Measurements from ENCODE around the gene DDX42.

DNA sequence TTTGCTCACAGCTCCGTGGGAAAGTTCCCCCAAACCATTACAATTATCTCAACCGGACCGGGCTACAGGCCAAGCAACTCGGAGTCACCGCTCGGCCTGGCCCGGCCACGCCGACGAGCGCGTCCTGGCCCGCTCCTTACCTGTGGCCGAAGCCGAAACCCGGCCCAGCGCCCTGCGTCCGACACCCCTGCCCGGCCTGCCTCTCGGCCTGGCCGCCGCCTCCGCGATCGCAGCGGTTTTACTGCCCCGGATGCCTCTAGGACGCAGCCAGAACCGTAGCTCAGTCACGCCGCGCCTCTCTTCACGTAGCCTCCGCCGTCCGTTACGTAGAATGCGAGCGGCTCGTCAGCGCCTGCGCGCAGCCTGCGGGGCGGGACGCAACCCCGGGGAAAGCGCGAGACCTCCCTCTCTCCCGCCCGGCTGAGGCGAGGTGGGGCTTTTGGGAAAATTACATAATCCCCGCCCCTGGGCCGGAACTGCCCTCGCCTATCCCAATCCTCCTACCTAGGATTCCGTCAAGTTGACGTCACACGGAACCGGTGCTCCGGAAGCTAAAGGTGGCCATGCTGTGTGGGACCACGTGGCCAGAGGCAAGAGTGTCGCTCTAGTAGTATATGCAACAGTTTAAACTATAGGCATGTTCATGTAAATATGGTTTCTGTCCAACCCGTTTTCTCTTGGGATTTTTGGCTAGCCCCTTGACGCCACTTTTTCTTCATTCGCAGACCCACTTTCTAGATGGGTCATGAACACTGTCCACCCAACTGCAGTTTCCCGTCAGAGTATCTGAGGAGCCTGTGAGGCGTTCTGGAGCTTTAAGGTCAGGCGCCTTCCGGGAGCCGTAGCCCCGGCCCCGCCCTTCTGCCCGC, 464 bp upstream of the DDX42 start, which contains the start of gene CCDC47:
- TF ChIP-seq, protein P1, sequence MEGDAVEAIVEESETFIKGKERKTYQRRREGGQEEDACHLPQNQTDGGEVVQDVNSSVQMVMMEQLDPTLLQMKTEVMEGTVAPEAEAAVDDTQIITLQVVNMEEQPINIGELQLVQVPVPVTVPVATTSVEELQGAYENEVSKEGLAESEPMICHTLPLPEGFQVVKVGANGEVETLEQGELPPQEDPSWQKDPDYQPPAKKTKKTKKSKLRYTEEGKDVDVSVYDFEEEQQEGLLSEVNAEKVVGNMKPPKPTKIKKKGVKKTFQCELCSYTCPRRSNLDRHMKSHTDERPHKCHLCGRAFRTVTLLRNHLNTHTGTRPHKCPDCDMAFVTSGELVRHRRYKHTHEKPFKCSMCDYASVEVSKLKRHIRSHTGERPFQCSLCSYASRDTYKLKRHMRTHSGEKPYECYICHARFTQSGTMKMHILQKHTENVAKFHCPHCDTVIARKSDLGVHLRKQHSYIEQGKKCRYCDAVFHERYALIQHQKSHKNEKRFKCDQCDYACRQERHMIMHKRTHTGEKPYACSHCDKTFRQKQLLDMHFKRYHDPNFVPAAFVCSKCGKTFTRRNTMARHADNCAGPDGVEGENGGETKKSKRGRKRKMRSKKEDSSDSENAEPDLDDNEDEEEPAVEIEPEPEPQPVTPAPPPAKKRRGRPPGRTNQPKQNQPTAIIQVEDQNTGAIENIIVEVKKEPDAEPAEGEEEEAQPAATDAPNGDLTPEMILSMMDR (IDR thresholded peaks at IDR 0.05): no peak
- TF ChIP-seq, protein P2, sequence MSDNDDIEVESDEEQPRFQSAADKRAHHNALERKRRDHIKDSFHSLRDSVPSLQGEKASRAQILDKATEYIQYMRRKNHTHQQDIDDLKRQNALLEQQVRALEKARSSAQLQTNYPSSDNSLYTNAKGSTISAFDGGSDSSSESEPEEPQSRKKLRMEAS (IDR thresholded peaks at IDR 0.05): peak; percentile 100
- peak; percentile 100 for TF ChIP-seq MYC (IDR thresholded peaks at IDR 0.05; ENCODE audit: borderline replicate concordance, low read length)
- TF ChIP-seq HDAC2 (IDR thresholded peaks at IDR 0.05): no peak
- TF ChIP-seq JUNB (IDR thresholded peaks at IDR 0.05): no peak
- no peak for TF ChIP-seq KDM1A (IDR thresholded peaks at IDR 0.05; ENCODE audit: low read depth)
- peak; percentile 82; the same call in 1 of the 2 replicates for TF ChIP-seq TFCP2L1 (CRISPR knock-in tag; IDR thresholded peaks at IDR 0.05)
- TF ChIP-seq CBX2 (IDR thresholded peaks at IDR 0.05; ENCODE audit: borderline replicate concordance, low read depth): no peak
- TF ChIP-seq FOSB (CRISPR knock-in tag; IDR thresholded peaks at IDR 0.05): peak; percentile 38; the same call in 1 of the 2 replicates
- TF ChIP-seq, protein P3, sequence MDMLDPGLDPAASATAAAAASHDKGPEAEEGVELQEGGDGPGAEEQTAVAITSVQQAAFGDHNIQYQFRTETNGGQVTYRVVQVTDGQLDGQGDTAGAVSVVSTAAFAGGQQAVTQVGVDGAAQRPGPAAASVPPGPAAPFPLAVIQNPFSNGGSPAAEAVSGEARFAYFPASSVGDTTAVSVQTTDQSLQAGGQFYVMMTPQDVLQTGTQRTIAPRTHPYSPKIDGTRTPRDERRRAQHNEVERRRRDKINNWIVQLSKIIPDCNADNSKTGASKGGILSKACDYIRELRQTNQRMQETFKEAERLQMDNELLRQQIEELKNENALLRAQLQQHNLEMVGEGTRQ (IDR thresholded peaks at IDR 0.05): peak; percentile 94
